HG03378 (cell line): Measurements from ENCODE around the gene PTHLH.

Experiments
- ATAC-seq: cut with Tn5 transposase; IDR thresholded peaks from one replicate; pipeline ENCODE4 v1.9.1; 2021; ENCODE audit warnings: mild to moderate bottlenecking, moderate library complexity; ENCODE audit not compliant: unreplicated experiment

Gene PTHLH

GRCh38 chr12:27972721-27973120, at the start of gene PTHLH:
Gene PTHLH, minus strand, starts transcription at chr12:27972733. Its CDS starts 3,239 bp downstream, at chr12:27969494.
- no peak for ATAC-seq

GRCh38 chr12:28021704-28022103, 49.2 kb upstream of the PTHLH start:
- no peak for ATAC-seq

GRCh38 chr12:28017873-28018255, 45.3 kb upstream of the PTHLH start:
- ATAC-seq, result no peak

- ATAC-seq, result no peak
Measured at GRCh38 chr12:28017126-28017872, 44.8 kb upstream of the PTHLH start.

GRCh38 chr12:28015165-28015564, 42.6 kb upstream of the PTHLH start:
- ATAC-seq, result no peak

- no peak for ATAC-seq
Measured at GRCh38 chr12:28014196-28014595, 41.7 kb upstream of the PTHLH start.

- no peak for ATAC-seq
Measured at GRCh38 chr12:28012333-28012918, 39.9 kb upstream of the PTHLH start.

GRCh38 chr12:28010036-28010435, 37.5 kb upstream of the PTHLH start:
- no peak for ATAC-seq

GRCh38 chr12:27999970-28000369, 27.4 kb upstream of the PTHLH start:
- no peak for ATAC-seq

GRCh38 chr12:27999521-27999920, 27.0 kb upstream of the PTHLH start:
- no peak for ATAC-seq

GRCh38 chr12:27998658-27999057, 26.1 kb upstream of the PTHLH start:
- ATAC-seq, result no peak

GRCh38 chr12:27998170-27998569, 25.6 kb upstream of the PTHLH start:
- ATAC-seq, result no peak

- ATAC-seq, result no peak
Measured at GRCh38 chr12:27996761-27997160, 24.2 kb upstream of the PTHLH start.

- ATAC-seq, result no peak
Measured at GRCh38 chr12:27995406-27995805, 22.9 kb upstream of the PTHLH start.

GRCh38 chr12:27988594-27989233, 16.2 kb upstream of the PTHLH start:
- no peak for ATAC-seq

GRCh38 chr12:27987331-27987730, 14.8 kb upstream of the PTHLH start:
- no peak for ATAC-seq

- ATAC-seq, result no peak
Measured at GRCh38 chr12:27984275-27984674, 11.7 kb upstream of the PTHLH start.

- no peak for ATAC-seq
Measured at GRCh38 chr12:27982951-27983350, 10.4 kb upstream of the PTHLH start.

GRCh38 chr12:27982385-27982784, 9.9 kb upstream of the PTHLH start:
- no peak for ATAC-seq

- no peak for ATAC-seq
Measured at GRCh38 chr12:27981874-27982273, 9.3 kb upstream of the PTHLH start.

GRCh38 chr12:27979145-27979544, 6.6 kb upstream of the PTHLH start:
- no peak for ATAC-seq
